ENCODE results near the gene ZDHHC22.
A peak's percentile ranks its signal among the peaks of the same experiment; 100 is the strongest.
"Not testable (repeated sequence)": the region's sequence is repeated elsewhere in the genome, so short reads cannot be mapped to it uniquely, and the experiment has no call there.

The ZDHHC22 gene, protein sequence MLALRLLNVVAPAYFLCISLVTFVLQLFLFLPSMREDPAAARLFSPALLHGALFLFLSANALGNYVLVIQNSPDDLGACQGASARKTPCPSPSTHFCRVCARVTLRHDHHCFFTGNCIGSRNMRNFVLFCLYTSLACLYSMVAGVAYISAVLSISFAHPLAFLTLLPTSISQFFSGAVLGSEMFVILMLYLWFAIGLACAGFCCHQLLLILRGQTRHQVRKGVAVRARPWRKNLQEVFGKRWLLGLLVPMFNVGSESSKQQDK

DNA sequence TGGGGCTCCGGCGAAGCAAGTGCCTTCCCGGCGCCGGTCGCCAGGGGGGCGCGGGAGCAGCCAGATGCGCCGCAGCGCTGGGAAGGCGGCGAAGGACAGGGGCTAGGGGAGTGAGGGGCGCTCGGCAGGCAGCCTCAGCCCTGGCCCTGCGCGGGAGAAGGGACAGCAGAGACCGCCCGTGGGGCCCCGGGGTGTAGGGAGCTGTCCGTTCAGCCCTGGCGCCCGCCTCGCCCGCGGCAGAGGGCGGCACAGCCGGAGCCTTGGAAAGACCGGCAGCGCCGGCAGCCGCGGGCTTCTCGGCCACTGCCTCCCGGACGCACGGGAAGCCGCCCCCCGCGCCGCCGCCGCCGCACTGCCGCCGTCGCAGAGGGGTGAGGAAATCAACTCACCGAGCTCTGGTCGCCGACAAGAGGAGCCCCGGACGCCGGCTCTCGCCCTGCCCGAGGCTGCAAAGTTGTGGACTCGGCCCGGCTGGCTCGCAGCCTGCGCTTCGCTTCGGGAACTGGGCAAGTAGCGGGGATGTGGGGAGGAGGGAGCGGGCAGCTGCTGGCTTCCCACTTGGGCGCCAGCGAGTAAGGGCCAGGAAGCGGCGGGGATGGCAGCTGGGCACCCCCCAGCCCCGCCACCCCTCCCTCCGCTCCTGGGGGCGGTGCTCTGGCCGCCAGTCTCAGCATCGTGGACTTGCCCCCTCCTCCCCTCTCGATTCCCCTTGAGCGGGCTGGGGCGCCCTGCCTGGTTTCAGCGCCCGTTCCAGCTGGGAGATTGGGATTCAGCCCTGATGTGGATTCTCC, at the start of gene ZDHHC22:
Gene ZDHHC22, minus strand, starts transcription at position 578 of the 791 bp plus-strand sequence. CDS start 2,053 bp downstream, outside the sequence.
- DNase-seq, result no peak

DNA sequence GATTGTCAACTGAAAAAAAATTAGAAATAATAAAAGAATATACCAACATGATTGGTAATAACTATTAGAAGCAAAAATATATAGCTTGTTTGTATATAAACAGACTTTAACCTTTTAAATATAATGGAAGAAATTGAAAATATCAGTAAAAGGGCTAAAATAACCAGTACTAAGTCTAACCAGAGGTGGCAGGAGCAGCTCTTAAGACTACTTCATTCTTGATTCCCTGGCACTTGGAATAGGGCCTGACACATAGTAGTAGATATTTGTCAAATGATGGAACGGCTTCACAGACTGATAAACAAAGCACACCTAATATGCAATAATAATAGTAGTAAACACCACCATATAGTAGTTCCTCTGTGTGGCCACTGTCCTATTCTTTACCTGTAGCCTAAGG, 49.4 kb upstream of the ZDHHC22 start:
- DNase-seq, result no peak

DNA sequence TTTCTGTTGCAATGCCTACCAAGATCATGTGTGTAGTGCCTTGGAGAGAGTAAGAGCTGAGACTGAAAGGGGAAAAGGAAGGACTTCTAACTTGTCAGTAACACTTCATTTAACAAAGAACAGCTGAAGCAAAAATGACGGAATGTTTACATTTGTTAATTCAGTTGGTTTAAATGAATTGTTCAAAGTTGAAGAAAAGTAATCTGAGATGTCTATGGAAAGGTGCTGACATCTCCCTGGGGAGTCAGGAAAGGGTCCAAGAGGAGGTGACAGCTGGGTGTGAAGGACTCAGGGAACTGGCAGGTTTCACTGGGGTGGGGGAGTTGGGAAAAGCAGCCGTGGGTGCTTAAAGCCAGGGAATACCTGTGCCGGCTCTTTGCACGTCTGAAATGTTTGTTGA, 47.9 kb upstream of the ZDHHC22 start:
- no peak for DNase-seq

DNA sequence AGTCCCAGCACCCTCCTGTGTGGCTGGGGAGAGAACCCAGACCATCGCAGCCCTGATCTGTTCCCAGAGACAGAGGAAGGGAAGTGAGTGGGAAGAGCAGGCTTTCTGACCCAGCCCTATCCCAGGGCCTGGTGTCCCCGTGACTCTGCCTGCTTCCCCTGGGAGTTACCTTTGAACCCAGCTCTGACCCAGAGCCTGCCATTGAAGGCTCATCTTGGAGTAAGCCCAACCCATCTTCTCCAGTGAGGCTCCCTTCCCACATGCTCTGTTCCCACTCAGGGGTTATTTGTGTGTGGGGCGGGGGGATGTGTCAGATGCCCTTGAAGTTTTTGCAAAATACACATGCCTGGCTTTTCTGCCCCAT, 46.0 kb upstream of the ZDHHC22 start:
- DNase-seq, result no peak

DNA sequence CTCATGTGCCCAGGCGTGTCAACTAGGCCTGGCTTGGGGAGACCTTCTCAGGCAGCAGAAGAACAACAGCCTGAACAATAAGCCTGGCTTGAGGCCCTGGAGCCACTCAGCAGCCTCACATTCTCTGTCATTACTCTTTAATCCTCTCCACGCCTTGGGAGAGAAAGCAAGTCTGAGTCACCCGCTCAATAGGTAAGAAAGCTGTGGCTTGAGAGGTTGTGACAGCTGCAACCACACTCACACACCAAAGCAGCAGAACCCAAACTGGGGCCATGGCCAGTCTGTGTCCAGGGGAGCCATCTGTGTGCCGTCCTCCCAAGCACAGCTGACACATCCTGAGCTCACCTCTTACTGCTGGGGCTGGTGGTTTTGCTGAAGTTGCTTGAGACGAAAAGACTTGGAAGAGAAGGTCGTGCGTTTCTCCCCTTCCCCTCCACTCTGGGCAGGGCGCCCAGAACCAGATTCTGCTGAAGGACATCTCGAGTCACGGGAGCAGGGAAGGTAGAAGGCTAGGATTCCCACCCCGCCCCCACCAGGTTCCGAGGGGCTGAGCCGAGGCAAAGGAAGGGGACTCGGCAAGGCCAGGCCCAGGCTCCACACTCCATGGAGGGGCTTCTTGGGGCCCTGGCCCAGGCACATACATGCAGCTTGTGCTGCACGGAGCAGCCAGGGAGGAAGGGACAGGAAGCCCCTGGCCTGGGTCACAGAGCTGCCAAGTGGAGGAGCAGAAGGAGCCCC, 45.5 kb upstream of the ZDHHC22 start:
- DNase-seq, result no peak

DNA sequence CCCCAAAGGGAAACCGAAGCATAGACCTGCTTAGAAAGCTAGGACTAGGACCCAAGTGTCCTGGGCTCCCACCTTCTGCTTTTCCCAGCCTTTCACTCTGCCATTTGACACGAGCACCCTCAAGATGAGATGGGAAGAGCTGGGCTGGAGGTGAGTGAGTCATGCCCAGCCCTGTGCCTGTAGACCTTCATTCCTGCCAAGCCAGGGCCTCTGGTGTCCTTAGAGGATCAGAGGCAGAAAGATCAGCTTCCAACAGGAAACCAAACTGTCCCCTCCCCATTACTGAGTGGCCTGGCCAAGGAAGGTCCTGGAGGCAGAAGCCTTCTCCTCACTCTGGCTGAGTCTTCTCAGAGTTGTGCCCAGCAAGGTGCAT, 43.5 kb upstream of the ZDHHC22 start:
- DNase-seq, result no peak

DNA sequence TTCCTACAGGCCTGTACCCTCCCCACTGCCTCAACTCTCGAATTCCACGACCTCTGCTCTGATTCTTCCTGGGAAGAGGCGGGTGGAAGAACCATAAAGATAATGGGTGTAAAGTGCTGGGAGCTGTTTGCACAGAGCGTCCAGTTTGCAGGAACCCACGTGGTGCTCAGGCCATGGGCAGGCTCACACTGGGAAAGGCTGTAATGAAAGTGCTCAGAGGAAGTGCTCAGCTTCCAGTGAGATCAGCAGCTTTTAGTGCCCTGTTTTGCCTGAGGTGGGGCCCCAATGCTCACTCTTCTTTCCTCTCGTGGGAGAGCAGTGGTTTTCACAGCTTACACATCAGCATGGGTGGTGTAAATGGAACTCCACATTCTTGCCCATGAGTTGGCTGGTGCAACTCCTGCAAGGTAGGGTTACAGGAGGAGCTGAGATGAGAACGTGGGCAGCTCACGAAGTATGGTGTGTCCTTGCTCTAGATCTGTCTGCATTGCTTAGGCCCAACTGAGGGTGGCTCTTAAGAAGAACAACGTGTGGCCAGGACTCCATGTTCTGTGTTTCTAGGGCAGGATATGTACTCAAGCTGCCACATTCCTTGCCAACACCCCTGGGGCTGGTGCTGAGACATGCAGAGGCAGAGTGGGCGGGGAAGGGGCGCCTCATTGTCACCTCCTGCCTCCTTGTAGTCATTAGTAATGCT, 43.0 kb upstream of the ZDHHC22 start:
- DNase-seq, result no peak

DNA sequence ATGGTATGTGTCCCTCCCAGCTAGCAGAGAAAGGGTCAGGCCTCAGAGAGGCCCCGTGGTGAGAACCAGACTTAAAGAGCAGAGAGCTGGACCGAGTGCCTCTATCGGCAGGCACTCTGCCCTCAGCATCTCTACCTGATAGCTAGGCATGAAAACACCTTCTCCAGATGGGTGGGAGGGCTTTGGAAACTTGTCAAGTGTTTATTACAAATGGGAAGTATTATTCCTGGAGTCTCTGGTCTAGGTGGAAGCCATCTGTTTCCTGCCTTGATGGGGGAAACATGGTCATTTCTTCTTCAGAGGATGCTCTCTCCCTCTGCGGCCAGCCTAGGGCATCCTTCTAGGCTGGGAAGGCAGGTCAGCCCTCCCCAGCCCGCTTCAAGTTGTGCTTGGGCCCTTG, 42.3 kb upstream of the ZDHHC22 start:
- DNase-seq, result no peak

DNA sequence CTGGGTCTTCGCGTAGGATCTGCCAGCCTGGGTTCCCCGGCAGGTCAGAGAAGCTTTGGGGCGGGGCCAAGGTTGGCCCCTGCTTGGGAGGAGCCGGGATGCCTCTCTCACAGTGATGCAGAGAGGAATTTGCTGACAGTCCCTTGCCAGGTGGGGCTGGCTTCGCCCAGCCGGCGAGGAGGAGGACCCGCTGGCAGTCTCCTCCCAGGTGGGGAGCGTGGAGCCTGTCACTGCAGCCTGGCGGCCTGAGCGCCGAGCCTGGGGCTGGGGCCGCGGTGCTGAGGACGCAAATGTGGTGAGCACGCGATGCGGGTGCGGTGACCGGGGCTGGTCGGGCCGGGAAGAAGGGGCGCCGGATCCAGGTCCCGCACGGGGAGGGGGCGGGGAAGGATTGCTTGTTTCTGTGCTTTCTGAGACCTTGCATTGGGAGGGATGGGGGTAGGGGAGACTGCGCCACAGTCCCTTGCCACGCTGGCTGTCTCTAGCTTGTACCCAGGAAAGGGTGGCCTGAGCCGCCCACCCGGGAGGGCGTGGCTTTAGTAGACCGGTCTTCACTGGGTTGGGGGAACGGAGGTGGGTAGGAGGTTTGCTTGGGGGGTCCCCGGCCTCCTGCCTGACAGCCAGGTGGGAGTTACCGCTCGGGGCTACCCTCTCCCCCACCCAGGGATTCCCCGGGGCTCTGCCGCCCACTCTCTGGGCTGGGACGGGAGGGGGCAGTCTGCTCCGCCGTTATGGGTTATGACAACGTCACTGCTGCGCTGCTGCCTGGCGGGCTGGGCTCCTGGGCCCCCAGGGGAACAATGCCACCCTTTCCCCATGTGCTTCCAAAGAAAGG, 40.2 kb upstream of the ZDHHC22 start, which contains the start of gene TMEM63C:
Gene TMEM63C, plus strand, starts transcription at position 196 of the 835 bp plus-strand sequence. CDS start 37,016 bp downstream, outside the sequence.
- DNase-seq, result peak; percentile 54 to 55

DNA sequence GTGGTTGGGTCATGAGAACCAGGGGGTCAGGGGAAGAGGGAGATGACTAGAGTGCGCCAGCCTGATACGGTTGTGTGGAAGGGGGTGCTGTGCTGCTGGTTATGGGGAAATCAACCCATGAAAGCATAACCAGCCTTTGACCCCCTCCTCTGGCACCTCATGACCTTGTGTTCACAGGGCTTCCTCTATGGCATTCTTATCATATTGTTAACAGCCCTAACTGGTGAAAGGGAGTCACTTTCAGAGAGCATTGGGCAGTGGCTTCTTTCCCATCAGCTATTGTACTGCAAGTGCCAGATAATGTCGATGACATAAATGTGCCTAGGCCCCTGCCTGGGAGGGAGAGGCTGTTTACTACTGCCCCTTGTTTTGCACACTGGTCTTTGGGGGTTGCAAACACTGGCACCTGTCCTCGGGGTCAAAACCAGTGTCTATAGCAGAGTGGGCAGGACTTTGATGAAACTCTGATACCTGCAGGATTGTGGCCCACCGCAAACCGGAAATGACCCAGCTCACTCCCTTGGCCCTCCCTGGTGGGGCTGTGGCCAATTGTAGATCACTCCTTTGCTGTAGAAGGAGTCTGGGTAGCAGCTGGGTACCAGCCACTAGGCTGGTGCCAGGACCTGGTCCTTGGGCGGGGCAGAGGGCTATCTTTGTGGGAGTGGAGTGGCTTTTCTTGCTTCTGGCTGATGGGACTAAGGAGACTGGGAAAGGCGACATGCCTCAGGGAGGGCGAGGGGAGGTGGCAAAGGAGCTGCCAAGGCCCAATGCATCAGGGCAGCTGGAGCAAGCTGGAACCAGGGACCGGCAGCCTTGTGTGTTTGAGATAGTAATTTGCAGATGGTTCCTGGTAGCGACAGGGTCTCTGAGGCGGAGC, 39.4 kb upstream of the ZDHHC22 start:
- no peak for DNase-seq

DNA sequence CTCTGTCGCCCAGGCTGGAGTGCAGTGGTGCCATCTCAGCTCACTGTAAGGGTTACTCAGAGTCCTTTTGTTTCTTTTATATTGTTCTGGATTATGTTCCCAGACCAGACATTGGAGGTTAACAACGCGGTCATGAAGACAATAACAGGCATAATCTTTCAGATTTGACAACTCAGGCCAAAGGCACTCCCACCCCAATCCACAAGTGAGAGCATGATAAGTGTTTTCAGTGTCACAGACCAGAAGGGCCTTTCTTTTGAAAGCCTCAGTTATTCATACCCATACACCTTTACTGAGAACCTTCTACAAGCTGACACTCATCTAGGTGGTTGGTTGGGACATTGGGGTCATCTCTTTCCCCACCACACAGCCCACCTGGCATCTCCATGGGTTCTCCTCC, 37.1 kb upstream of the ZDHHC22 start:
- DNase-seq, result no peak

DNA sequence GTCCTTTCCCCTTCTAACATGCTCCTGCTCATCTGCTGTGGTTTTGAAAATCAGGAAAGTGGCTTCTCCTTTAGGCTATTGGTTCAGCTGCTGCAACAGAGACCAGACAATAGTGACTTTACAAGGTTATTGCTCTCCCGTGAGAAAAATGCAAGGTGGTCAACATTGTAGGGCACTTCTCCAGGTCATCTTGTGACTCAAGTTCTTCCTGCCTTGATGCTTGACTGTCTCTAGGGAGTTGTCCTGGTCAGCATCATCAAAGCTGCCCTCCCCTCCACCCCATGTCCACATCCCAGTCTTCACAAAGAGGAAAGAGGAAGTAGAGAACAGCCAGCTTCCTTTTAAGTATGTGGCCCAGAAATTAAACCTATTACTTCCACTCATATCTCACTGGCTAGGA, 36.1 kb upstream of the ZDHHC22 start:
- DNase-seq, result no peak

DNA sequence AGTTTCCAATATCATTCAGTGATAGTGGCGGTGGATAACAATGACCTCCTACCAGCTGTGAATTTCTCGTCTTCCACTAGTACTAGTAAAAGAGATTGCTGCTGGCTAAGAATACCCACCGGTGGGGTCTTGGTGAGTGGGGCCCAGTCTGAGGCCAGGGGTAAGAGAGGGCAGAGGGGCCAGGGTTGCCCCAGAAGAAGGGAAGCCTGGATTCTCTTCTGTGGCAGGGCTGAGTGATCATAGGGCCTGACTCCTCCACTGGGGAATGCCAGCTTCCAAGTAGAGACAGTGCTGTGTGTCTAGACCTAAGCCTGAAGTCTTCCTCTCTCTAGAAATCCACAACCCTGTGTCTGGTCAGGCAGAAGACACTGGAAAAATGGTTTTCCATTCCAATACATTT, 34.3 kb upstream of the ZDHHC22 start:
- no peak for DNase-seq

DNA sequence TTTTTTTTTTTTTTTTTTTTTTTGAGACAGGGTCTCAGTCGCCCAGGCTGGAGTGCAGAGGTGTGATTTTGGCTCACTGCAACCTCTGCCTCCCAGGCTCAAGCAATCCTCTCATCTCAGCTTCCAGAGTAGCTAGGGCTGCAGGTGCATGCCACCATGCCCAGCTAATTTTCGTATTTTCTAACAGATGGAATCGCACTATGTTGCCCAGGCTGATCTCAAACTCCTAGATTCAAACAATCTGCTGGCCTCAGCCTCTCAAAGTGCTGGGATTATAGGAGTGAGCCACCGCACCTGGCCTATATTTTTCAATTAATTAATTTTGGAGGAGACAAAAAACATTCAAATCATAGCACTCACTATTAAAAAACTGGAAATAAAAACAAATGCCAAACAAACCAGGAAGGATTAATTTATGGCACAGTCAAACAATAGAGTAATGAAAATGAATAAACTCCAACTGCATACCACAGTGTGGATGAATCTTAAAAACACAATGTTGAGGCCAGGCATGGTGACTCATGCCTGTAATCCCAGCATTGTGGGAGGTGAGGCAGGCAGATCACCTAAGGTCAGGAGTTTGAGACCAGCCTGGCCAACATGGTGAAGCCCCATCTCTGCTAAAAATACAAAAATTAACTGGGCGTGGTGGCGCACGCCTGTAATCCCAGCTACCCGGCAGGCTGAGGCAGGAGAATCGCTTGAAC, 32.5 kb upstream of the ZDHHC22 start:
- DNase-seq, result not testable (repeated sequence)

DNA sequence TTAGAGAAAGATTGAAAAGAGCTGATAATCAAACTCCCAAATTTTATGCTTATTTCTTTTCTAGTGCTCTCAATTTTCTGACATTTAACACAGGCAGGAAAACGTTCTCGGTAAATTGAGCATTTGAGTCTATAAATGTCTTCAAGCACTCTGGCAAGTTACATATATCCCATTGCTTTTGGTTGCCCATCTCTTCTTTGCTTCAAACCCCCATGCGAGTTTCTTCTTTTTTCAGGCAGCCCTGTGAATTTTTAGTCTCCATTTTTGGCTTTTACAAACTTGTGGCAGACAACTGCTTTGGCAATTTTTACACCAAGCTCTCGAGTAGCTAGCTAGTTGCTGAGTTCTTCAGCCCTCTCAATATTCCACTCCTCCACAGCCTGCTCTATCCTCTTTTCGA, 31.3 kb upstream of the ZDHHC22 start:
- no peak for DNase-seq

DNA sequence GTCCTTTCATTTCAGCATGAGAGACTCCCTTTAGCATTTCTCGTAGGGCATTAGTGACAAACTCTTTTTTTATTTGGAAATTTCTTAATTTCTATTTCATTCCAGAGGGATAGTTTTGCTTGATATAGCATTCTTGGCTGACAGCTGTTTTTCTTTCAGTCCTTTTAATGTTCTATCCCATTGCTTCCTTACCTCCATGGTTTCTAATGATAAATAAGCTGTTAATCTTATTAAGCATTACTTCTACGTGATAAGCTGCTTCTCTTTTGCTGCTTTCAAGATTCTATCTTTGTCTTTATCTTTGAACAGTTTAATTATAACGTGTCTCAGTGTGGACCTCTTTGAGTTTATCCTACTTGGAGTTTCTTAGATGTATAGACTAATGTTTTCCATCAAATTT, 28.5 kb upstream of the ZDHHC22 start:
- no peak for DNase-seq

DNA sequence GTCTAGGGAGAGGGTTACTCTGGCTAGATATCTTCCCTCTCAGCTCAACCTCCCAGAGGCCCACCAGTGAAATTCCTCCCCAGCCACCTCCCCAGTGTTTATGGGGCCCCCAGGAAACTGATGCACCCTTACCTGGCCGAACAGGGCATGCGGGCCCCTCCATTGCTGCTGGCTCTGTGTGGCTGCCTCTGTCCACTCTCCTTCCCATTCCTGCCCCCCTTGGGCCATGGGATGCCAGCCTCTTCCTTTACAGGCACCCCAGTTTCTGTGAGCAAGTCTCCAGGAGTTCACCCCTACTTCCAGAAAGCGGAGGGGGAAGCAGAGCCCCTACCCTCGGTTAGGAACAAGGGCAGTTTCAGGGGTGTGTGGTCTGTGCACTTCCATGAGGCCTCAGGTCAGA, 19.4 kb upstream of the ZDHHC22 start:
- no peak for DNase-seq

DNA sequence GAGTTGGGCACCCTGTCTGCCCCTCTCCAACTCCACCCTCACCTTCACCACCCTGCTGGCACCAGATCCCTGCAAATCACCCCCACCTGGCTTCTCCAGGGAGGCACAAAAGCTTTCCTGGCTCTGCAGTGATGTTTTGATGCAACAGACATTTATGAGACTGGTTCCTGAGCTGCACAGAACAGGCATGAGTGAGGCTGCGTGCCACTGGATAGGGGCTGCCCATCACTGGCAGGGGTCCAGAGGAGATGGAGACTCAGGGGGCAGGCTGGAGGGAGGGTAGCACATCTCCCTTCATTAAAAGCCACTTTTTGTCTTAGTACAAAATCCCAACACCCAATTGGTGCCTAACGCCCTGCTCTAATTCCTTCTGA, 17.3 kb upstream of the ZDHHC22 start:
- no peak for DNase-seq

DNA sequence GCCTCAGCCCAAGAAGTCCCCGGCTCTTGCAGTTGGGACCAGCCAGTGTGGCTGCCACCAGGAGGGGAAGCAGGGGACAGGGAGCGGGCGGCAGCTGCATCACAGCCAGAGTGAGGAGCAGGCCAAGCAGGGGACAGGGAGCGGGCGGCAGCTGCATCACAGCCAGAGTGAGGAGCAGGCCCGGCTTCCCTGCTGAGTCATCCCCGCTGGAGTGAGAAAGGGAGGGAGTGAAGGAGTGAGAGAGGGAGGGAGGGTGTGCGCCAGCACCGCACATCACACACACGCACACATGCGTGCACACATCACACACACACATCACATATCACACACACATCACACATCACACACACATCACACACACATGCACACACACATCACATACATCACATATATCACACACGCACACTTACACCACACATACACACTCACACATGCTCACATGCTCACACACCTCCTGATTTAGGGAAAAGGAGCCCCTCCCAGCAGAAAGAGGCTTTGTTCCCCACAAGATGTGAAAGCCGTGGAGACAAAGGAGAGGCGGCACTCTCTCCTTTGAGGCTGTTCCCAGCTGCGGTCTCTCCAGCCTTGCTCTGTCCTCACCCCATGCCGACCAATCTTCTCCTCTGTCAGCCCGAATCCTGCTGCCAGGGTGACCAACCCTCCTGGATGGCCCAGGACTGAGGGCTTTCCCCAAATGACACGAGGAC, 16.7 kb upstream of the ZDHHC22 start:
- DNase-seq, result no peak

DNA sequence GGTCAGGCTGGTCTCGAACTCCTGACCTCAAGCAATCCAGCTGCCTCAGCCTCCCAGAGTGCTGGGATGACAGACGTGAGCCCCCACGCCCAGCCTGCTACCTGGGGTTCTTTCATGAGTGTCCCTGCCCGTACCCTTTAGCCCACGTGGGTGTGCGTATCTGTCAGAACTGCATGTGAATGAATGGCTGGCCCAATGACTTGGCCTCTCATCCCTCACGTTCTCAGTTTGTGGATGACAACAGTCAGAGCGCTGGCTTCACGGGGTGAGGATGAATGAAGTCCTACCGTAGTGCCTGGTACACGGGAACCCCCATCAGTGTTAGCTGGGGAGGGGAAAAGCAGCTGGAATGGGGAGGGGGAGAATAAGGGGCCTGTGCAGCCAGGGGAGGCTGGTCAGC, 16.1 kb upstream of the ZDHHC22 start:
- no peak for DNase-seq

All from stimulated activated CD4-positive, alpha-beta T cell treated with anti-CD3 and anti-CD28 coated beads, Interleukin-4, amount 100 ng/mL, for 4 hours (primary cell).